SK-N-SH treated with all-trans-retinoic acid at 6 μM for 48 hours (cell line): Measurements from ENCODE around the gene ITCH.

ENCODE experiments used
- POU6F1 ChIP-seq: fragments of 250-450 bp; sonication (Bioruptor Pico); IDR thresholded peaks from 2 replicates; pipeline ENCODE4 v1.8.0; 2021; ENCODE audit warnings: low read depth, mild to moderate bottlenecking, moderate library complexity, borderline replicate concordance
- SNAI2 ChIP-seq: fragments of 250-450 bp; sonication (Bioruptor Pico); IDR thresholded peaks from 2 replicates; pipeline ENCODE4 v1.5.0; 2020; ENCODE audit warnings: mild to moderate bottlenecking, moderate library complexity
- ZNF8 ChIP-seq: fragments of 450-650 bp; formaldehyde crosslinking; IDR thresholded peaks from 2 replicates; pipeline ENCODE4 v1.5.0; 2020; ENCODE audit warnings: mild to moderate bottlenecking, moderate library complexity
- TF ChIP-seq, protein P1 (sequence below): fragments of 250-450 bp; sonication (Bioruptor Pico); IDR thresholded peaks from 2 replicates; pipeline ENCODE4 v1.5.1; 2021; ENCODE audit warnings: mild to moderate bottlenecking, moderate library complexity

GRCh38 chr20:34315236-34315635 is 47.8 kb upstream of the ITCH start:
- TF ChIP-seq SNAI2 (CRISPR knock-in tag) (no peak), ZNF8 (CRISPR knock-in tag) (no peak), POU6F1 (CRISPR knock-in tag) (no peak)
- TF ChIP-seq, protein P1, sequence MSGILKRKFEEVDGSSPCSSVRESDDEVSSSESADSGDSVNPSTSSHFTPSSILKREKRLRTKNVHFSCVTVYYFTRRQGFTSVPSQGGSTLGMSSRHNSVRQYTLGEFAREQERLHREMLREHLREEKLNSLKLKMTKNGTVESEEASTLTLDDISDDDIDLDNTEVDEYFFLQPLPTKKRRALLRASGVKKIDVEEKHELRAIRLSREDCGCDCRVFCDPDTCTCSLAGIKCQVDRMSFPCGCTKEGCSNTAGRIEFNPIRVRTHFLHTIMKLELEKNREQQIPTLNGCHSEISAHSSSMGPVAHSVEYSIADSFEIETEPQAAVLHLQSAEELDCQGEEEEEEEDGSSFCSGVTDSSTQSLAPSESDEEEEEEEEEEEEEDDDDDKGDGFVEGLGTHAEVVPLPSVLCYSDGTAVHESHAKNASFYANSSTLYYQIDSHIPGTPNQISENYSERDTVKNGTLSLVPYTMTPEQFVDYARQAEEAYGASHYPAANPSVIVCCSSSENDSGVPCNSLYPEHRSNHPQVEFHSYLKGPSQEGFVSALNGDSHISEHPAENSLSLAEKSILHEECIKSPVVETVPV (CRISPR knock-in tag) = no peak
